Measurements from ENCODE around the gene C2orf72. TPM values are rescaled to one million over a fixed set of nuclear protein-coding genes. Genes with fewer than 3 reads are reported as not detected.

C2orf72 gene
- total RNA-seq, 1 experiment from 2014 or later: 3.2 TPM

DNA sequence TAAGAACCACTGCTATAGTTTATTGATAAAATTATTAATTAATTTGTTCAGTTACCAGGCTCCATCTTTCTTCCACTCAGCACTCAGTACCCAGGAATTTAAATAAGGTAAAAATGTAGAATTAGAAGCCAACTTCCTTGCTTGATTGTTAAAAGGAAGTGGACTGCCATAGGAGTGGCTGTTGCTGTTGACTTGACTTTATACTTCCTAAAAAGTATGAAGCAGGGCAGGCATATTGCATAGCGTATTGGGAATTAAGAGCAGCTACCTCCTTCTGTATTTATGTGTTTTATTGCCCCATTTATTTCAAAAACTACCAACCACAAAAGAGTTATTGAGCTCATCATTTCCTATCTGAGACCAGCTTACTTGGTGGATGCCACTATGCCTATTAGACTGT is 47.2 kb downstream of the C2orf72 start:
- BruUV-seq (replicated peaks): TSS peak; percentile 33
- TF ChIP-seq, protein P1, sequence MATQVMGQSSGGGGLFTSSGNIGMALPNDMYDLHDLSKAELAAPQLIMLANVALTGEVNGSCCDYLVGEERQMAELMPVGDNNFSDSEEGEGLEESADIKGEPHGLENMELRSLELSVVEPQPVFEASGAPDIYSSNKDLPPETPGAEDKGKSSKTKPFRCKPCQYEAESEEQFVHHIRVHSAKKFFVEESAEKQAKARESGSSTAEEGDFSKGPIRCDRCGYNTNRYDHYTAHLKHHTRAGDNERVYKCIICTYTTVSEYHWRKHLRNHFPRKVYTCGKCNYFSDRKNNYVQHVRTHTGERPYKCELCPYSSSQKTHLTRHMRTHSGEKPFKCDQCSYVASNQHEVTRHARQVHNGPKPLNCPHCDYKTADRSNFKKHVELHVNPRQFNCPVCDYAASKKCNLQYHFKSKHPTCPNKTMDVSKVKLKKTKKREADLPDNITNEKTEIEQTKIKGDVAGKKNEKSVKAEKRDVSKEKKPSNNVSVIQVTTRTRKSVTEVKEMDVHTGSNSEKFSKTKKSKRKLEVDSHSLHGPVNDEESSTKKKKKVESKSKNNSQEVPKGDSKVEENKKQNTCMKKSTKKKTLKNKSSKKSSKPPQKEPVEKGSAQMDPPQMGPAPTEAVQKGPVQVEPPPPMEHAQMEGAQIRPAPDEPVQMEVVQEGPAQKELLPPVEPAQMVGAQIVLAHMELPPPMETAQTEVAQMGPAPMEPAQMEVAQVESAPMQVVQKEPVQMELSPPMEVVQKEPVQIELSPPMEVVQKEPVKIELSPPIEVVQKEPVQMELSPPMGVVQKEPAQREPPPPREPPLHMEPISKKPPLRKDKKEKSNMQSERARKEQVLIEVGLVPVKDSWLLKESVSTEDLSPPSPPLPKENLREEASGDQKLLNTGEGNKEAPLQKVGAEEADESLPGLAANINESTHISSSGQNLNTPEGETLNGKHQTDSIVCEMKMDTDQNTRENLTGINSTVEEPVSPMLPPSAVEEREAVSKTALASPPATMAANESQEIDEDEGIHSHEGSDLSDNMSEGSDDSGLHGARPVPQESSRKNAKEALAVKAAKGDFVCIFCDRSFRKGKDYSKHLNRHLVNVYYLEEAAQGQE (IDR thresholded peaks at IDR 0.05; ENCODE audit: insufficient read depth in 1 of 2, low read depth in 2 of 2, low read length in 1 of 2): no peak
- TF ChIP-seq TCF7L2 (IDR thresholded peaks at IDR 0.05; ENCODE audit: low read depth, low read length): no peak
- no peak for TF ChIP-seq POLR2AphosphoS5 (IDR thresholded peaks at IDR 0.05; ENCODE audit: low read depth, low read length)
- TF ChIP-seq, protein P2, sequence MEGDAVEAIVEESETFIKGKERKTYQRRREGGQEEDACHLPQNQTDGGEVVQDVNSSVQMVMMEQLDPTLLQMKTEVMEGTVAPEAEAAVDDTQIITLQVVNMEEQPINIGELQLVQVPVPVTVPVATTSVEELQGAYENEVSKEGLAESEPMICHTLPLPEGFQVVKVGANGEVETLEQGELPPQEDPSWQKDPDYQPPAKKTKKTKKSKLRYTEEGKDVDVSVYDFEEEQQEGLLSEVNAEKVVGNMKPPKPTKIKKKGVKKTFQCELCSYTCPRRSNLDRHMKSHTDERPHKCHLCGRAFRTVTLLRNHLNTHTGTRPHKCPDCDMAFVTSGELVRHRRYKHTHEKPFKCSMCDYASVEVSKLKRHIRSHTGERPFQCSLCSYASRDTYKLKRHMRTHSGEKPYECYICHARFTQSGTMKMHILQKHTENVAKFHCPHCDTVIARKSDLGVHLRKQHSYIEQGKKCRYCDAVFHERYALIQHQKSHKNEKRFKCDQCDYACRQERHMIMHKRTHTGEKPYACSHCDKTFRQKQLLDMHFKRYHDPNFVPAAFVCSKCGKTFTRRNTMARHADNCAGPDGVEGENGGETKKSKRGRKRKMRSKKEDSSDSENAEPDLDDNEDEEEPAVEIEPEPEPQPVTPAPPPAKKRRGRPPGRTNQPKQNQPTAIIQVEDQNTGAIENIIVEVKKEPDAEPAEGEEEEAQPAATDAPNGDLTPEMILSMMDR (IDR thresholded peaks at IDR 0.05): no peak
- TF ChIP-seq SIN3A (IDR thresholded peaks at IDR 0.05; ENCODE audit: borderline replicate concordance, insufficient read depth, low read depth, low read length): no peak
- Histone ChIP-seq H3K4me1 (ENCODE audit: control insufficient read depth, insufficient read depth, low read length) (no peaks in the 10 kb centered on the region), H3K36me3 (ENCODE audit: control insufficient read depth, insufficient read depth, low read length) (peaks cover 60% of the 10 kb centered on the region), H3K27ac (ENCODE audit: low read length) (no peak overlapping the region), H3K9me3 (ENCODE audit: control insufficient read depth, insufficient read depth, low read depth, low read length) (no peaks in the 10 kb centered on the region), H3K4me3 (ENCODE audit: low read depth in 2 of 2, low read length in 2 of 2) (no peak overlapping the region), H3K27me3 (ENCODE audit: control insufficient read depth, insufficient read depth, low read length) (no peaks in the 10 kb centered on the region)
- ChIA-PET CTCF (no interaction called here), POLR2A (no interaction called here)
- in situ Hi-C loops (cut with HindIII; ENCODE audit: low pct_unique_long_range_greater_than_20kb, low sequenced_read_pairs) (no loop called here), intact Hi-C loops (cut with micrococcal nuclease; ENCODE audit: unreplicated experiment) (no loop called here)
- DNase-seq (ENCODE audit: low read depth, low spot score) (no peak), ATAC-seq (no peak)

DNA sequence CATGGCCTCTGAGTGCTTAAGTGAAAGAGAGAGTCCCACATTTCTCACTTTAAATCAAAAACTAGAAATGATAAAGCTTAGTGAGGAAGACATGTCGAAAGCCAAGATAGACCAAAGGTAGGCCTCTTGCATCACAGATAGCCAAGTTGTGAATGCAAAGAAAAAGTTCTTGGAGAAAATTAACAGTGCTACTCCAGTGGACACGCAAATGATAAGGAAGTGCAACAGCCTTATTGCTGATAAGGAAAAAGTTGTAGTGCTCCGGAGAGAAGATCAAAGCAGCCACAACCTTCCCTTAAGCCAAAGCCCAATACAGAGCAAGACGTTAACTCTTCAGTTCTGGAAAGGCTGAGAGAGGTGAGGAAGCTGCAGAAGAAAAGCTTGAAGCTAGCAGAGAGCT is 51.4 kb downstream of the C2orf72 start:
- in situ Hi-C loops (cut with HindIII; ENCODE audit: low pct_unique_long_range_greater_than_20kb, low sequenced_read_pairs): no loop called here
- H3K27me3 ChIP-seq (ENCODE audit: control insufficient read depth, insufficient read depth, low read length): no peaks in the 10 kb centered on the region
- DNase-seq (ENCODE audit: low read depth, low spot score) (no peak), ATAC-seq (no peak)
- no peaks in the 10 kb centered on the region for H3K4me1 ChIP-seq (ENCODE audit: control insufficient read depth, insufficient read depth, low read length)
- peaks cover 41% of the 10 kb centered on the region for H3K36me3 ChIP-seq (ENCODE audit: control insufficient read depth, insufficient read depth, low read length)
- intact Hi-C loops (cut with micrococcal nuclease; ENCODE audit: unreplicated experiment): no loop called here
- POLR2A ChIA-PET: no interaction called here
- no peak overlapping the region for H3K27ac ChIP-seq (ENCODE audit: low read length)
- TF ChIP-seq TCF7L2 (IDR thresholded peaks at IDR 0.05; ENCODE audit: low read depth, low read length) (no peak), SIN3A (IDR thresholded peaks at IDR 0.05; ENCODE audit: borderline replicate concordance, insufficient read depth, low read depth, low read length) (no peak), POLR2AphosphoS5 (IDR thresholded peaks at IDR 0.05; ENCODE audit: low read depth, low read length) (no peak)
- TF ChIP-seq, protein P2 (IDR thresholded peaks at IDR 0.05): no peak
- TF ChIP-seq, protein P1 (IDR thresholded peaks at IDR 0.05; ENCODE audit: insufficient read depth in 1 of 2, low read depth in 2 of 2, low read length in 1 of 2): no peak
- no peak overlapping the region for H3K4me3 ChIP-seq (ENCODE audit: low read depth in 2 of 2, low read length in 2 of 2)
- CTCF ChIA-PET: no interaction called here
- no peaks in the 10 kb centered on the region for H3K9me3 ChIP-seq (ENCODE audit: control insufficient read depth, insufficient read depth, low read depth, low read length)
- no TSS peak for BruUV-seq (replicated peaks)

All from Panc1 (cell line).